PC-3 (cell line): Measurements from ENCODE around the gene CSPG4.

ENCODE experiments used
- EZH2 ChIP-seq: fragments of 300-600 bp; sonication (generic); IDR thresholded peaks from one replicate; pipeline ENCODE4 v1.6.1; 2017; ENCODE audit warnings: antibody characterized with exemption, mild to moderate bottlenecking, low read length; ENCODE audit not compliant: unreplicated experiment
- TF ChIP-seq, protein P1 (sequence below): fragments of 300-600 bp; sonication (generic); conservative IDR thresholded peaks from 2 replicates; pipeline ENCODE4 v1.5.1; 2017; ENCODE audit warnings: antibody characterized with exemption, low read depth, mild to moderate bottlenecking, low read length

- TF ChIP-seq, protein P1, sequence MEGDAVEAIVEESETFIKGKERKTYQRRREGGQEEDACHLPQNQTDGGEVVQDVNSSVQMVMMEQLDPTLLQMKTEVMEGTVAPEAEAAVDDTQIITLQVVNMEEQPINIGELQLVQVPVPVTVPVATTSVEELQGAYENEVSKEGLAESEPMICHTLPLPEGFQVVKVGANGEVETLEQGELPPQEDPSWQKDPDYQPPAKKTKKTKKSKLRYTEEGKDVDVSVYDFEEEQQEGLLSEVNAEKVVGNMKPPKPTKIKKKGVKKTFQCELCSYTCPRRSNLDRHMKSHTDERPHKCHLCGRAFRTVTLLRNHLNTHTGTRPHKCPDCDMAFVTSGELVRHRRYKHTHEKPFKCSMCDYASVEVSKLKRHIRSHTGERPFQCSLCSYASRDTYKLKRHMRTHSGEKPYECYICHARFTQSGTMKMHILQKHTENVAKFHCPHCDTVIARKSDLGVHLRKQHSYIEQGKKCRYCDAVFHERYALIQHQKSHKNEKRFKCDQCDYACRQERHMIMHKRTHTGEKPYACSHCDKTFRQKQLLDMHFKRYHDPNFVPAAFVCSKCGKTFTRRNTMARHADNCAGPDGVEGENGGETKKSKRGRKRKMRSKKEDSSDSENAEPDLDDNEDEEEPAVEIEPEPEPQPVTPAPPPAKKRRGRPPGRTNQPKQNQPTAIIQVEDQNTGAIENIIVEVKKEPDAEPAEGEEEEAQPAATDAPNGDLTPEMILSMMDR, result no peak
- TF ChIP-seq EZH2, result no peak
Measured at GRCh38 chr15:75751116-75751875, 38.6 kb upstream of the CSPG4 start.
